Measurements from ENCODE around the gene BBLN. TPM values are rescaled to one million over a fixed set of nuclear protein-coding genes. Genes with fewer than 3 reads are reported as not detected.

The BBLN gene
- total RNA-seq, 1 donor from 2014 or later = 93.9 TPM

GRCh38 chr9:128201441-128202369, 41.6 kb downstream of the BBLN start:
- H3K9me3 Mint-ChIP-seq (ENCODE audit: unreplicated experiment) = no peaks in the 10 kb centered on the region
- no peak overlapping the region for H3K4me3 Mint-ChIP-seq (ENCODE audit: unreplicated experiment)
- no peaks in the 10 kb centered on the region for H3K36me3 Mint-ChIP-seq (ENCODE audit: unreplicated experiment)
- peak overlapping the region; percentile 19 for H3K27ac Mint-ChIP-seq (ENCODE audit: unreplicated experiment)
- DNase-seq (ENCODE audit: extremely low spot score, unreplicated experiment) = no peak
- TF ChIP-seq CTCF (IDR thresholded peaks at IDR 0.05) = no peak
- H3K4me1 Mint-ChIP-seq (ENCODE audit: unreplicated experiment) = peaks cover 28% of the 10 kb centered on the region
- H3K27me3 Mint-ChIP-seq (ENCODE audit: unreplicated experiment) = no peaks in the 10 kb centered on the region

- H3K4me1 Mint-ChIP-seq (ENCODE audit: unreplicated experiment) = peaks cover 33% of the 10 kb centered on the region
- no peaks in the 10 kb centered on the region for H3K9me3 Mint-ChIP-seq (ENCODE audit: unreplicated experiment)
- H3K27ac Mint-ChIP-seq (ENCODE audit: unreplicated experiment) = peak overlapping the region; percentile 31
- no peak for TF ChIP-seq CTCF (IDR thresholded peaks at IDR 0.05)
- no peaks in the 10 kb centered on the region for H3K36me3 Mint-ChIP-seq (ENCODE audit: unreplicated experiment)
- peak overlapping the region; percentile 64 for H3K4me3 Mint-ChIP-seq (ENCODE audit: unreplicated experiment)
- no peaks in the 10 kb centered on the region for H3K27me3 Mint-ChIP-seq (ENCODE audit: unreplicated experiment)
- no peak for DNase-seq (ENCODE audit: extremely low spot score, unreplicated experiment)
Measured at GRCh38 chr9:128202648-128203023, 42.6 kb downstream of the BBLN start.

- peaks cover 33% of the 10 kb centered on the region for H3K4me1 Mint-ChIP-seq (ENCODE audit: unreplicated experiment)
- H3K4me3 Mint-ChIP-seq (ENCODE audit: unreplicated experiment) = peak within 1 kb of the TSS; percentile 77
- peak; percentile 95 for TF ChIP-seq CTCF (IDR thresholded peaks at IDR 0.05)
- DNase-seq (ENCODE audit: extremely low spot score, unreplicated experiment) = peak; percentile 91
- H3K27me3 Mint-ChIP-seq (ENCODE audit: unreplicated experiment) = no peaks in the 10 kb centered on the region
- peak within 1 kb of the TSS; percentile 71 for H3K27ac Mint-ChIP-seq (ENCODE audit: unreplicated experiment)
- H3K9me3 Mint-ChIP-seq (ENCODE audit: unreplicated experiment) = no peaks in the 10 kb centered on the region
- H3K36me3 Mint-ChIP-seq (ENCODE audit: unreplicated experiment) = no peaks in the 10 kb centered on the region
Measured at GRCh38 chr9:128203024-128203706, 43.1 kb downstream of the BBLN start, which contains the start of gene DNM1. DNM1 (plus strand) TSS chr9:128203379; CDS start chr9:128203471, 92 bp downstream.

- Mint-ChIP-seq H3K4me1 (ENCODE audit: unreplicated experiment) (peaks cover 36% of the 10 kb centered on the region), H3K4me3 (ENCODE audit: unreplicated experiment) (peak overlapping the region; percentile 77), H3K9me3 (ENCODE audit: unreplicated experiment) (no peaks in the 10 kb centered on the region), H3K27ac (ENCODE audit: unreplicated experiment) (peak overlapping the region; percentile 71), H3K27me3 (ENCODE audit: unreplicated experiment) (no peaks in the 10 kb centered on the region), H3K36me3 (ENCODE audit: unreplicated experiment) (no peaks in the 10 kb centered on the region)
- no peak for DNase-seq (ENCODE audit: extremely low spot score, unreplicated experiment)
- TF ChIP-seq CTCF (IDR thresholded peaks at IDR 0.05) = no peak
Measured at GRCh38 chr9:128203707-128204551, 43.9 kb downstream of the BBLN start.
